ENCODE data around the gene PNO1. TPM values are rescaled to one million over a fixed set of nuclear protein-coding genes. Genes with fewer than 3 reads are reported as not detected.
A peak's percentile ranks its signal among the peaks of the same experiment; 100 is the strongest.

Gene PNO1
- total RNA-seq: 19.9 and 25.6 TPM in 2 replicates
- 9.4 and 9.9 TPM in 2 replicates for polyA plus RNA-seq
- polyA plus RNA-seq (2011; cell fraction: cytosol; rRNA removed): 12.5 and 14.3 TPM in 2 replicates
- 6.8 TPM in 2 replicates for polyA plus RNA-seq (2011; cell fraction: nucleus; rRNA removed)
- polyA plus RNA-seq (2012): 19.9 and 31.2 TPM in 2 replicates
- 3.1 and 3.6 TPM in 2 replicates for polyA minus RNA-seq
- polyA minus RNA-seq (2011; cell fraction: cytosol; rRNA and poly(A)+ RNA removed): 8.9 TPM
- polyA minus RNA-seq (2011; cell fraction: nucleus; rRNA and poly(A)+ RNA removed): 4.1 and 4.6 TPM in 2 replicates
- Bru-seq, nascent RNA: percentile 81 among the genes with signal in this experiment
- percentile 80 among the genes with signal in this experiment for BruChase-seq, experiment 1, labeled RNA remaining after a 6-hour chase
- percentile 75 among the genes with signal in this experiment for BruChase-seq, experiment 2, labeled RNA remaining after a 2-hour chase
- long read RNA-seq, transcript PNO1-201 (7 exons, 2,286 nt): major isoform, 124 of 141 reads
- long read RNA-seq, partial matches to known transcripts: 1 of 141 reads
- long read RNA-seq, other reads (novel, unspliced or antisense): 16 of 141 reads

GRCh38 chr2:68157402-68158133, at the start of gene PNO1:
TSS of gene PNO1 (plus strand) at chr2:68157888. CDS start at chr2:68157935, 47 bp downstream.
- Histone ChIP-seq H3K9me1 (replicated peaks; ENCODE audit: control insufficient read depth, extremely low read depth, insufficient read depth, low read length) (no peaks in the 10 kb centered on the region), H3K36me3 (ENCODE audit: control insufficient read depth in 2 of 2, extremely low read depth in 1 of 2, insufficient read depth in 2 of 2, low read length in 2 of 2) (peaks cover 2 to 16% of the 10 kb centered on the region in 2 experiments), H3K9me3 (replicated peaks; ENCODE audit: control insufficient read depth, insufficient read depth, low read length) (no peaks in the 10 kb centered on the region), H3K4me2 (ENCODE audit: insufficient read depth, low read length) (peak within 1 kb of the TSS; percentile 99), H4K20me1 (replicated peaks; ENCODE audit: control insufficient read depth, extremely low read depth, insufficient read depth, low read length) (no peaks in the 10 kb centered on the region), H3K9ac (replicated peaks; ENCODE audit: extremely low read depth, insufficient read depth, low read length) (peak within 1 kb of the TSS; percentile 88), H3K27ac (ENCODE audit: insufficient read depth, low read depth, low read length) (peak within 1 kb of the TSS; percentile 83), H2AFZ (ENCODE audit: low read depth, low read length) (peak within 1 kb of the TSS; percentile 74), H3K4me1 (ENCODE audit: control insufficient read depth, extremely low read depth, insufficient read depth, low read length) (peaks cover 21% of the 10 kb centered on the region), H3K4me3 (replicated peaks in 1 of 3; ENCODE audit: insufficient read depth in 1 of 3, low read depth in 1 of 3, low read length in 3 of 3) (peak within 1 kb of the TSS; percentile 66 to 99 (median 89)), H3K79me2 (ENCODE audit: control insufficient read depth, insufficient read depth, low read length) (peaks cover 49% of the 10 kb centered on the region), H3K27me3 (ENCODE audit: control insufficient read depth in 2 of 2, insufficient read depth in 2 of 2, low read length in 2 of 2) (no peaks in the 10 kb centered on the region)
- DNase-seq (ENCODE audit: low read depth, low spot score) (peak; percentile 96), FAIRE-seq (peak; percentile 94)
- intact Hi-C loops (cut with micrococcal nuclease) (loop anchor here (1.0 kb wide), 4 partner anchors 35 to 310 kb away; partner anchors contain the start of genes APLF, FBXO48 and PPP3R1), dilution Hi-C loops (cut with MboI; ENCODE audit: extremely low pct_ligation_motif_present, low sequenced_read_pairs) (no loop called here)
- ChIA-PET CTCF (interaction anchor here (0.6 to 2.7 kb wide), 12 partner anchors 23 to 284 kb away, joined by 3 to 13 read pairs (median 4); partner anchors contain the start of gene PPP3R1), POLR2A (no interaction called here)
- peak; percentile 11 for TF ChIP-seq POLR2AphosphoS5 (IDR thresholded peaks at IDR 0.05; ENCODE audit: insufficient read depth, low read depth, low read length)
- TF ChIP-seq, protein P1, sequence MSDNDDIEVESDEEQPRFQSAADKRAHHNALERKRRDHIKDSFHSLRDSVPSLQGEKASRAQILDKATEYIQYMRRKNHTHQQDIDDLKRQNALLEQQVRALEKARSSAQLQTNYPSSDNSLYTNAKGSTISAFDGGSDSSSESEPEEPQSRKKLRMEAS (IDR thresholded peaks at IDR 0.05; ENCODE audit: insufficient read depth, insufficient read length): peak; percentile 93
- peak; percentile 46 for TF ChIP-seq MYC (IDR thresholded peaks at IDR 0.05; ENCODE audit: low read depth, low read length)
- no peak for TF ChIP-seq EZH2 (IDR thresholded peaks at IDR 0.05; ENCODE audit: borderline replicate concordance, low read depth, low read length, severe bottlenecking)
- TF ChIP-seq, protein P2, sequence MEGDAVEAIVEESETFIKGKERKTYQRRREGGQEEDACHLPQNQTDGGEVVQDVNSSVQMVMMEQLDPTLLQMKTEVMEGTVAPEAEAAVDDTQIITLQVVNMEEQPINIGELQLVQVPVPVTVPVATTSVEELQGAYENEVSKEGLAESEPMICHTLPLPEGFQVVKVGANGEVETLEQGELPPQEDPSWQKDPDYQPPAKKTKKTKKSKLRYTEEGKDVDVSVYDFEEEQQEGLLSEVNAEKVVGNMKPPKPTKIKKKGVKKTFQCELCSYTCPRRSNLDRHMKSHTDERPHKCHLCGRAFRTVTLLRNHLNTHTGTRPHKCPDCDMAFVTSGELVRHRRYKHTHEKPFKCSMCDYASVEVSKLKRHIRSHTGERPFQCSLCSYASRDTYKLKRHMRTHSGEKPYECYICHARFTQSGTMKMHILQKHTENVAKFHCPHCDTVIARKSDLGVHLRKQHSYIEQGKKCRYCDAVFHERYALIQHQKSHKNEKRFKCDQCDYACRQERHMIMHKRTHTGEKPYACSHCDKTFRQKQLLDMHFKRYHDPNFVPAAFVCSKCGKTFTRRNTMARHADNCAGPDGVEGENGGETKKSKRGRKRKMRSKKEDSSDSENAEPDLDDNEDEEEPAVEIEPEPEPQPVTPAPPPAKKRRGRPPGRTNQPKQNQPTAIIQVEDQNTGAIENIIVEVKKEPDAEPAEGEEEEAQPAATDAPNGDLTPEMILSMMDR (IDR thresholded peaks at IDR 0.05; ENCODE audit: extremely low read depth in 1 of 2, insufficient read depth in 1 of 2, low read depth in 1 of 2, low read length in 2 of 2): peak in 1 of 2 donors; percentile 8
- no peak for TF ChIP-seq GATA2 (IDR thresholded peaks at IDR 0.05; ENCODE audit: insufficient read depth, insufficient read length, low read depth, low read length)
- TF ChIP-seq POLR2A (IDR thresholded peaks at IDR 0.05; ENCODE audit: low read depth, low read length): peak; percentile 47
- BruUV-seq (replicated peaks): no TSS peak
